ENCODE results near the gene ADAMTS1.

ADAMTS1 gene

GRCh38 chr21:26883768-26884167, 38.6 kb upstream of the ADAMTS1 start:
- peaks cover 5% of the 10 kb centered on the region for H3K4me1 ChIP-seq (ENCODE audit: control insufficient read depth, insufficient read depth, low read length)
- TF ChIP-seq SALL2 (tag by site-specific recombination; IDR thresholded peaks at IDR 0.05; ENCODE audit: borderline replicate concordance) (no peak), ZNF184 (tag by site-specific recombination; IDR thresholded peaks at IDR 0.05) (no peak), ZNF324 (tag by site-specific recombination; IDR thresholded peaks at IDR 0.05) (no peak)
- TF ChIP-seq, protein P1, sequence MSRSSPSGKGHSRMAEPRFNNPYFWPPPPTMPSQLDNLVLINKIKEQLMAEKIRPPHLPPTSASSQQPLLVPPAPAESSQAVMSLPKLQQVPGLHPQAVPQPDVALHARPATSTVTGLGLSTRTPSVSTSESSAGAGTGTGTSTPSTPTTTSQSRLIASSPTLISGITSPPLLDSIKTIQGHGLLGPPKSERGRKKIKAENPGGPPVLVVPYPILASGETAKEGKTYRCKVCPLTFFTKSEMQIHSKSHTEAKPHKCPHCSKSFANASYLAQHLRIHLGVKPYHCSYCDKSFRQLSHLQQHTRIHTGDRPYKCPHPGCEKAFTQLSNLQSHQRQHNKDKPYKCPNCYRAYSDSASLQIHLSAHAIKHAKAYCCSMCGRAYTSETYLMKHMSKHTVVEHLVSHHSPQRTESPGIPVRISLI (tag by site-specific recombination; IDR thresholded peaks at IDR 0.05) = no peak
- TF ChIP-seq, protein P2, sequence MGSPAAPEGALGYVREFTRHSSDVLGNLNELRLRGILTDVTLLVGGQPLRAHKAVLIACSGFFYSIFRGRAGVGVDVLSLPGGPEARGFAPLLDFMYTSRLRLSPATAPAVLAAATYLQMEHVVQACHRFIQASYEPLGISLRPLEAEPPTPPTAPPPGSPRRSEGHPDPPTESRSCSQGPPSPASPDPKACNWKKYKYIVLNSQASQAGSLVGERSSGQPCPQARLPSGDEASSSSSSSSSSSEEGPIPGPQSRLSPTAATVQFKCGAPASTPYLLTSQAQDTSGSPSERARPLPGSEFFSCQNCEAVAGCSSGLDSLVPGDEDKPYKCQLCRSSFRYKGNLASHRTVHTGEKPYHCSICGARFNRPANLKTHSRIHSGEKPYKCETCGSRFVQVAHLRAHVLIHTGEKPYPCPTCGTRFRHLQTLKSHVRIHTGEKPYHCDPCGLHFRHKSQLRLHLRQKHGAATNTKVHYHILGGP (tag by site-specific recombination; IDR thresholded peaks at IDR 0.05) = no peak
- CTCF ChIA-PET = interaction anchor here (0.5 to 3.7 kb wide), 6 partner anchors 25 to 1755 kb away, joined by 3 to 32 read pairs (median 4); no protein-coding TSS in a partner anchor

GRCh38 chr21:26881504-26882228, 36.5 kb upstream of the ADAMTS1 start:
- H3K27ac ChIP-seq (ENCODE audit: extremely low read depth, low read depth, low read length) = no peak overlapping the region
- no peaks in the 10 kb centered on the region for H3K36me3 ChIP-seq (ENCODE audit: control insufficient read depth in 2 of 2, insufficient read depth in 1 of 2, low read length in 2 of 2)
- H3K9me3 ChIP-seq (ENCODE audit: control insufficient read depth, insufficient read depth, low read depth, low read length) = no peaks in the 10 kb centered on the region
- H3K4me1 ChIP-seq (ENCODE audit: control insufficient read depth, insufficient read depth, low read length) = peaks cover 5% of the 10 kb centered on the region
- no peak overlapping the region for H3K4me3 ChIP-seq (ENCODE audit: low read depth, low read length)
- CTCF ChIA-PET = interaction anchor here (0.6 to 4.1 kb wide), 33 partner anchors 10 to 1172 kb away, joined by 3 to 32 read pairs (median 5); partner anchors contain the start of gene ADAMTS5
- POLR2A ChIA-PET = no interaction called here
- TF ChIP-seq, protein P3, sequence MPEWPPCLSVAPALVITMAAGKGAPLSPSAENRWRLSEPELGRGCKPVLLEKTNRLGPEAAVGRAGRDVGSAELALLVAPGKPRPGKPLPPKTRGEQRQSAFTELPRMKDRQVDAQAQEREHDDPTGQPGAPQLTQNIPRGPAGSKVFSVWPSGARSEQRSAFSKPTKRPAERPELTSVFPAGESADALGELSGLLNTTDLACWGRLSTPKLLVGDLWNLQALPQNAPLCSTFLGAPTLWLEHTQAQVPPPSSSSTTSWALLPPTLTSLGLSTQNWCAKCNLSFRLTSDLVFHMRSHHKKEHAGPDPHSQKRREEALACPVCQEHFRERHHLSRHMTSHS (tag by site-specific recombination; IDR thresholded peaks at IDR 0.05) = no peak
- TF ChIP-seq ZNF561 (tag by site-specific recombination; IDR thresholded peaks at IDR 0.05; ENCODE audit: borderline replicate concordance) (no peak), ZNF654 (tag by site-specific recombination; IDR thresholded peaks at IDR 0.05; ENCODE audit: low read depth) (peak; percentile 39)

More at GRCh38 chr21:26883768-26884167, 38.6 kb upstream of the ADAMTS1 start:
- no peaks in the 10 kb centered on the region for H3K9me3 ChIP-seq (ENCODE audit: control insufficient read depth, insufficient read depth, low read depth, low read length)
- H3K36me3 ChIP-seq (ENCODE audit: control insufficient read depth in 2 of 2, insufficient read depth in 1 of 2, low read length in 2 of 2) = no peaks in the 10 kb centered on the region
- H3K27ac ChIP-seq (ENCODE audit: extremely low read depth, low read depth, low read length) = no peak overlapping the region
- no peak overlapping the region for H3K4me3 ChIP-seq (ENCODE audit: low read depth, low read length)
- POLR2A ChIA-PET = no interaction called here

- Histone ChIP-seq H3K36me3 (ENCODE audit: control insufficient read depth in 2 of 2, insufficient read depth in 1 of 2, low read length in 2 of 2) (no peaks in the 10 kb centered on the region), H3K9me3 (ENCODE audit: control insufficient read depth, insufficient read depth, low read depth, low read length) (no peaks in the 10 kb centered on the region; the same call in 1 of the 2 replicates), H3K4me1 (ENCODE audit: control insufficient read depth, insufficient read depth, low read length) (peaks cover 5% of the 10 kb centered on the region), H3K4me3 (ENCODE audit: low read depth, low read length) (no peak overlapping the region), H3K27ac (ENCODE audit: extremely low read depth, low read depth, low read length) (no peak overlapping the region)
- no peak for TF ChIP-seq KLF9 (tag by site-specific recombination; IDR thresholded peaks at IDR 0.05; ENCODE audit: low read depth)
- TF ChIP-seq ZNF830 (tag by site-specific recombination; IDR thresholded peaks at IDR 0.05; ENCODE audit: low read depth) = no peak
- no peak for TF ChIP-seq ZNF394 (tag by site-specific recombination; IDR thresholded peaks at IDR 0.05; ENCODE audit: borderline replicate concordance)
- no peak for TF ChIP-seq BCL11B (tag by site-specific recombination; IDR thresholded peaks at IDR 0.05; ENCODE audit: low read depth)
- TF ChIP-seq, protein P4, sequence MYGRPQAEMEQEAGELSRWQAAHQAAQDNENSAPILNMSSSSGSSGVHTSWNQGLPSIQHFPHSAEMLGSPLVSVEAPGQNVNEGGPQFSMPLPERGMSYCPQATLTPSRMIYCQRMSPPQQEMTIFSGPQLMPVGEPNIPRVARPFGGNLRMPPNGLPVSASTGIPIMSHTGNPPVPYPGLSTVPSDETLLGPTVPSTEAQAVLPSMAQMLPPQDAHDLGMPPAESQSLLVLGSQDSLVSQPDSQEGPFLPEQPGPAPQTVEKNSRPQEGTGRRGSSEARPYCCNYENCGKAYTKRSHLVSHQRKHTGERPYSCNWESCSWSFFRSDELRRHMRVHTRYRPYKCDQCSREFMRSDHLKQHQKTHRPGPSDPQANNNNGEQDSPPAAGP (tag by site-specific recombination; IDR thresholded peaks at IDR 0.05) = no peak
- TF ChIP-seq OSR2 (tag by site-specific recombination; IDR thresholded peaks at IDR 0.05) = no peak
- no peak for TF ChIP-seq SCRT1 (tag by site-specific recombination; IDR thresholded peaks at IDR 0.05; ENCODE audit: borderline replicate concordance)
- no peak for TF ChIP-seq ZBTB7A (tag by site-specific recombination; IDR thresholded peaks at IDR 0.05; ENCODE audit: low read depth)
- TF ChIP-seq ZNF704 (tag by site-specific recombination; IDR thresholded peaks at IDR 0.05) = no peak
- TF ChIP-seq ZNF785 (tag by site-specific recombination; IDR thresholded peaks at IDR 0.05) = no peak
- CTCF ChIA-PET = interaction anchor here (0.5 kb wide), 1 partner anchor 79 kb away, joined by 3 read pairs; no protein-coding TSS in a partner anchor
- POLR2A ChIA-PET = no interaction called here
Observed at GRCh38 chr21:26877018-26877417, 31.8 kb upstream of the ADAMTS1 start.

All from HEK293 (cell line).